HG02943 (cell line): ENCODE results near the gene GPR157.
"Not testable (repeated sequence)": the region's sequence is repeated elsewhere in the genome, so short reads cannot be mapped to it uniquely, and the experiment has no call there.

Source experiments
- ATAC-seq: cut with Tn5 transposase; IDR thresholded peaks from one replicate; pipeline ENCODE4 v1.9.1; 2021; ENCODE audit warnings: mild to moderate bottlenecking, low read depth, moderate library complexity; ENCODE audit not compliant: unreplicated experiment

Gene GPR157

GRCh38 chr1:9149151-9149550, 20.2 kb upstream of the GPR157 start:
- ATAC-seq, result no peak

DNA sequence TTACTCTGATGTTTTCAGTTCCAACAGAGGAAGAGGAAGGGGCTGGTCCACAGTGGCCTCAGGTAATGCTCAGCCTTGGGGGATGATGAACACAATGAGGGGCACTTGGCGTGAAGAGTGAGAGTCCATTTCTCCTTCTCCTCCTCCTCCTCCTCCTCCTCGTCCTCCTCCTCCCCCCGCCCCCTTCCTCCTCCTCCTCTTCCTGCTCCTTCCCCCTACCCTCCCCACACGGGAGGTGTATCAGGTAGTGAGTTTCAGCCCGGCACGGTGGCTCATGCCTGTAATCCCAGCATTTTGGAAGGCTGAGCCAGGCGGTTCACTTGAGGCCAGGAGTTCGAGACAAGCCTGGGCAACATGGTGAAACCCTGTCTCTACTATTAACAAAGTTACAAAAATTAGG, 17.3 kb upstream of the GPR157 start:
- no peak for ATAC-seq

DNA sequence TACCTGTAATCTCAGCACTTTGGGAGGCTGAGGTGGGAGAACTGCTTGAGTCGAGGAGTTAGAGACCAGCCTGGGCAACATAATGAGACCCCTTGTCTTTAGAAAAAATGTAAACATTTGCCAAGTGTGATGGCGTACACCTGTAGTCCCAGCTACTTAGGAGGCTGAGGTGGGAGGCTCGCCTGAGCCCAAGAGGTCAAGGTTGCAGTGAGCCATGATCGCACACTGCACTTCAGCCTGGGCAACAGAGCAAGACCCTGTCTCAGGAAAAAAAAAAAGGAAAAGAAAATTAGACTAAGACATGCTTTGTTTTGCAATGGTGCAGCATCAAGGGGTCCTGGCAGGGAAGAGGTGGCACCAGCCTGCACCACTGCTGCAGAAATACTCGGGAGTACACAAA, 16.8 kb upstream of the GPR157 start:
- ATAC-seq, result no peak

GRCh38 chr1:9145021-9145668, 16.2 kb upstream of the GPR157 start:
- ATAC-seq, result no peak

- not testable (repeated sequence) for ATAC-seq
Measured at GRCh38 chr1:9144494-9144893, 15.6 kb upstream of the GPR157 start.

DNA sequence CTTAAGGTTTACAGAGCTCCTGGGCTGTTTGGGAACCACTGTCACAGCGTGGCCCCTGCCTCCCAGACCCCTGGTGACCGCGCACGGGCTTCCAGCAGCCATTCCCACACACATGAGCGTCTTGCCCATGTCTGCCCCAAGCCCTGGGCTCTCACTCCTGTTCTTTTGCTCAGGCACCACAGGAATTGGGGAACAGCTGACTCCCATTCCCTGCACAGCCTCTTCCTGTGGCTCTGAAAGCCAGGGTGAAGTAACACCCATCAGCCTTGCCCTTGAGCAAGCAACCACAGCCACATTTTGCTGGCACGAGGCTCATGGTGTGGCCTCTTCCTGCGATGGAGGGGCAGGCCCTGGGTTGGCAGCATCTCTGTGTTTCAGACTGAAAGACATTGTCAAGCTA, 14.3 kb upstream of the GPR157 start:
- ATAC-seq, result no peak

DNA sequence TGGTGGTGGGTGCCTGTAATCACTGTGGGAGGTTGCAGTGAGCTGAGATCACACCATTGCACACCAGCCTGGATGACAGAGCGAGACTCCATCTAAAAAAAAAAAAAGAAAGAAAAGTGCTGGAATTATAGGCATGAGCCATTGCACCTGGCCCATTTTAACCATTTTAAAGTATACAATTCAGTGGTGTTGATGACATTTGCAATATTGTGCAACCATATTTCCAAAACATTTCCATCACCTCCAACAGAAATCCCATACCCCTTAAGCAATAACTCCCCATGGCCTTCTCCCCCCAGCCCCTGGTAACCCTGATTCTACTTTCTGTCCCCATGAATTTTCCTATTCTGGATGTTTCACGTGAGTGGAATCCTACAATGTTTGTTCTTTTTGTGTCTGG, 11.0 kb upstream of the GPR157 start:
- ATAC-seq, result no peak

DNA sequence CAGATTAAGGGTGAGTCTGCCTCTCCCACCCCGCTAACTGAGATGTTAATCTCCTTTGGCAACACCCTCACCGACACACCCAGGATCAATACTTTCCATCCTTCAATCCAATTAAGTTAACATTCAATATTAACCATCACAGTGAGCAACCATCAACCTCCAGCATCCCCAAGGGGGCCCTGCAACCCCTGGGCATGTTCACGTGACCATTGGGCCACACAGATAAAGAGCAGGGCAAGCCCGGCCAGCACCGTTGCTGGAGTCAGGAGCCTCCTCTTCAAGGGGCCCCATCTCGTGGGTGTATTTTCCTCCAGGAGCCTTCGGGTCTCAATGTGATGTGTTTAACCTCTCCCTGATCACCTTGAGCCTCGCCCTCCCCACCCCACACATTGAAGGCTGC, 8.0 kb upstream of the GPR157 start:
- no peak for ATAC-seq

- no peak for ATAC-seq
Measured at GRCh38 chr1:9135073-9135836, 6.4 kb upstream of the GPR157 start.

GRCh38 chr1:9133870-9134585, 5.1 kb upstream of the GPR157 start:
- no peak for ATAC-seq

- peak; percentile 63 for ATAC-seq
Measured at GRCh38 chr1:9129266-9130041, 552 bp upstream of the GPR157 start.

GRCh38 chr1:9128166-9128519, 759 bp downstream of the GPR157 start:
- peak; percentile 1 for ATAC-seq

DNA sequence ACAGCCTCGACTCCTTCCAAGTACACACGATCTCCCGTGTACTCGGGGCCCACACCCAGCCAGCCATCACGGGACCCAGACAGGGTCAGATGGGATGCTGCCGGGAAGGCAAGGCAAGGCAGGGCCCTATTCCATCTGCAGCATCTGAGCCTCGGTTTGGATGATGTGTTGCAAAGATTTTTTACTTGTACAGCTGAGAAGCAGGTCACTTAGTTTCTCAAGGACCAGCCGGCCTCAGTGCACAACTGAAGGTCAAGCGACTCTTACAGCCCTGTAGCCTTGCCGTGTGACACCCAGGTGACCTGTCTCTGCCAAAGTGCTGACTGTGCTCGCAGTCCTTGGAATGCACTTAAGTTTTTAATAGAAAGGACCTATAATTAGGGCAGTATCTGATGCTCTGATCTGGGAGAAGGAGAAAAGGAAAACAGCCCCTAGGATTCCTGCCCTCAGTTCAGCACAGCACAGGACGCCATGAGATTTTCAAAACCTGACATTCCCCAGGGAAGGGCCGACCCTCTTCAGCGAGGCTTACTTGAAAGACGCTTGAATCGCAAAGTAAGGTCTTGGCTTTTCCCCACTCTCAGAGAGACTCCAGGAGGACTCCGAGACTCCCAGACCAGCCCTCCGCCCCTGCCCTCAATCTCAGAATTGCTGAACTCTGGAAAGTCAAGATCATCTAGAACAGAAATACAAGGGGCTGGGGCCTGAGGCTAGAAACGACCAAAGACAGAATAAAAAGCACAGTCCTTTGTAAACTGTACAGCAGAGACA, 1.3 kb downstream of the GPR157 start:
- no peak for ATAC-seq

- ATAC-seq, result no peak
Measured at GRCh38 chr1:9126511-9126910, 2.4 kb downstream of the GPR157 start.

- not testable (repeated sequence) for ATAC-seq
Measured at GRCh38 chr1:9125847-9126246, 3.1 kb downstream of the GPR157 start.

- no peak for ATAC-seq
Measured at GRCh38 chr1:9125325-9125724, 3.6 kb downstream of the GPR157 start.

- ATAC-seq, result not testable (repeated sequence)
Measured at GRCh38 chr1:9124389-9124788, 4.5 kb downstream of the GPR157 start.

DNA sequence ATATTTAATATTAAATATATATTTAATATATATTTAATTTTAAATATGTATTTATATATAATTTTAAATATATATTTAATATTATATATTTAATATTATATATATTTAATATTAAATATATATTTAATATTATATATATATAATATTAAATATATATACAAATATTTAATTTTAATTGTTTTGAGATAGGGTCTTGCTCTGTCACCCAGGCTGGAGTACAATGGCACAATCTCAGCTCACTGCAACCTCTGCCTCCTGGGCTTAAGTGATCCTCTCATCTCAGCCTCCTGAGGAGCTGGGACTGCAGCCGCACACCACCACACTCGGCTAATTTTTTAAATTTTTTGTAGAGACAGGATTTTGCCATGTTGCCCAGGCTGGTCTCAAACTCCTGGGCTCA, 5.2 kb downstream of the GPR157 start:
- not testable (repeated sequence) for ATAC-seq

DNA sequence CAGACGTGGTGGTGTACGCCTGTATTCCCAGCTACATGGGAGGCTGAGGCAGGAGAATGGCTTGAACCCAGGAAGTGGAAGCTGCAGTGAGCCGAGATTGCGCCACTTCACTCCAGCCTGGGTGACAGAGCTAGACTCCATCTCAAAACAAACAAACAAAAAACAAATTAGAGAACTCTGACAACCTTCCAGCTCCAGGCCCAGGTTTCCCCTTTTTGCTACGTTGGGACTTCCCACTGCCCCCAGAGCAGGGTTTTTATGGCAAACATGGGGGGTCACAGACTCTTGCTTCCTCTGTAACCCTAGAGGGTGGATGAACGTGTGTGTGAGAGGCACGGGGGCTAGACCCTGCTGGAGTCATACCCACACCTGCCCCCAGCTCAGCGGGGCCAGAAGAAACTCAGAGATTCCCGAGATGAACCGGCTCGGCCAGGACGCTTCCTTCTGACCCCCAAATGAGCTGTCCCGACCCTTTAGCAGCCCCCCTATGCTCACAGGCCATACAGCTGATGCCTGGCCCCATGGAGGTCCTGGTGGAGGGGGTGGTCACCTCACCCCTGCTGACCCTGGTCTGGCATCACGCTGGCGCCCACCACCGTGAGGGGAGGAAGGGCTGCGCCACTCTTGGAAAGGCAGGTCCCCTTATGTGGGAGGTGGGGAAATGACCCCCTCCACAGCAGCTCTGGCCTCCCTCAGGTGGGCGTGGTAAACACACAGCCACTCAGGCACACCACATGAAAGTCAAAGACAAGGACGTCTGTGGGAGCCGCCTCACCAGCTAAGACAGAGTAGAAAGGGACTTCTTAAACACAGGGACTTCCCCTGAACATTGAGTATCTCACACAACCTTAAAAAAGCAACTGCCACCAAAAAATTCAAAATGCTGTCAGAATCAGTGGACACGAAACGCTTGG, 7.1 kb downstream of the GPR157 start:
- ATAC-seq, result no peak
